ENCODE measurements around the gene CNTRL.
A peak's percentile ranks its signal among the peaks of the same experiment; 100 is the strongest.

CNTRL gene

GRCh38 chr9:121206516-121207370, 132.0 kb downstream of the CNTRL start:
- no peak for DNase-seq

DNA sequence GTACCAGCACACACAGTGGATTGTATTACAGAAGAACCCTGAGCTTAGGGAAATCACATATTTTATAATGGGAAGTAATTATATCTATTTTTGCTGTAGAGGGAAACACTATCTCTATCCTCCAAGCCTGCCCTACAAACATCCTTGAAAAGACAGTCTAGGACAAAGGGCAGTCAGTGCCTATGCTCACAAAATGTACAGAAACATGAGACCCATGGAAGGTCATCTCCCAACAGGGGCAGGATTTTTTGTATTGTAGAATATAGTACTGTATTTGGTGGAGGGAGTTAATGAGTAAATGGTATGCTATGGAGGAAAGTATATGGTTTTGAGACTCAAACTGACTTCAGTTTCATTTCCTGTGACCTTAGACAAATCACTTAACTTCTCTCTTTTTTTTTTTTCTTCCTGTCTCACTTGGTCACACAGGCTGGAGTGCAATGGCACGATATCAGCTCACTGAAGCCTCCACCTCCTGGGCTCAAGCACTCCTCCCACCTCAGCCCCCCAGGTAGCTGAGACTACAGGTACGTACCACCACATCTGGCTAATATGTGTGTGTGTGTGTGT, 132.7 kb downstream of the CNTRL start:
- no peak for DNase-seq

- DNase-seq, result no peak
Measured at GRCh38 chr9:121210536-121210935, 135.8 kb downstream of the CNTRL start.

DNA sequence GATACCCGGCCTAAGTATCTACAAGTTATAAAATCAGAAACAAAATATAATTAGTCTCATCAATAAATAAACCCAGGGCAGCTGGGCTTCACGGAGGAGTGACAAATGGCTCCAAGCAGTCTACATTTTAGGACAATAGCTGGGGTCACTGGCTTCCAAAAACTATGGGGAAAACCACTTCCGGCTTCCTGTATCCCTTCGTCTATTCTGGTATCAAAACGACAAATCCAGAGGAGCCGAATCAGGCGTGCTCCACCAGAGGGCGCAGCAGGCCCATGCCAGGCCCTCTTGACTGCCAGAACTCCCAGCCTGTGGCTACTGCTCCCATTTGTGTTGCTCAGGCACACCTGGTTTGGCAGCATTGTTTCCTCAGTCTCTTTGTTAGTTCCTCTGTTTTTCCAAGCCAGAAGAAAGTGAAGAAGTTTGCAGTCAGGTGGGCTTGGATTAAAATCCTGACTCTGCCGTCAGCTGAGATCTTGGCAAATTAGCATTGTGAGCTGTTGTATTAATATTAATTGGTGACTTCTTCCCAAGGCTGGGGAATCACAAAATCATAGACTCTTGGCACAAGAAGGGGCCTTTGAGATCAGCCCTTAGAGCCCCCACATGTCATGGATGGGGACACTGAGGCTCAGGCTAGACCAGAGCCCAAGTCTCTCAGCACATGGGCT, 138.5 kb downstream of the CNTRL start:
- DNase-seq, result peak; percentile 59

GRCh38 chr9:121214005-121214404, 139.2 kb downstream of the CNTRL start:
- DNase-seq, result no peak

DNA sequence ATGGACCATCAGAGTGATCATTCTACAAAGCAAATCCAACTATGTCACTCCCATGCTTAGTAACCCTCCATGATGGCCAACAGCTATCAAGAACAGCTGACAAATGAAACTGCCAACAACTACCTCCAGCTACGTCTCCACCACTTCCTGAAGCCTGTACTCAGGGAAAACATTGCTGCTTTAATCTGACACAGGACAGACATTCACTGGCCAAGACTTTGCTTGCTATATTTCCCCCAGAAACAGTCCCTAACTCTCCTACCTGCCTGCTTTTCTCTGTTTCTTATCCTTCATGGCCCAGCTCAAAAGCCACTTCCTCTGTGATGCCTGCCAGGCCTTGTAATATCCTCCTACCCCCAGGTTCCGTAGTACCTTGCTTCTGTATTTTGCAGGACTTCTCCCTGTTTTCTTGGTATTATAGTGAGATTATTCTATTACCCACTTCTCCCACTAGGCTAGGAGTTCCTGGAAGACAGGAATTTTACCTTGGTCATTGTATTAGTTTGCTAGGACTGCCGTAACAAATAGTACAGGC, 141.6 kb downstream of the CNTRL start:
- no peak for DNase-seq

- no peak for DNase-seq
Measured at GRCh38 chr9:121217609-121218292, 143.0 kb downstream of the CNTRL start.

DNA sequence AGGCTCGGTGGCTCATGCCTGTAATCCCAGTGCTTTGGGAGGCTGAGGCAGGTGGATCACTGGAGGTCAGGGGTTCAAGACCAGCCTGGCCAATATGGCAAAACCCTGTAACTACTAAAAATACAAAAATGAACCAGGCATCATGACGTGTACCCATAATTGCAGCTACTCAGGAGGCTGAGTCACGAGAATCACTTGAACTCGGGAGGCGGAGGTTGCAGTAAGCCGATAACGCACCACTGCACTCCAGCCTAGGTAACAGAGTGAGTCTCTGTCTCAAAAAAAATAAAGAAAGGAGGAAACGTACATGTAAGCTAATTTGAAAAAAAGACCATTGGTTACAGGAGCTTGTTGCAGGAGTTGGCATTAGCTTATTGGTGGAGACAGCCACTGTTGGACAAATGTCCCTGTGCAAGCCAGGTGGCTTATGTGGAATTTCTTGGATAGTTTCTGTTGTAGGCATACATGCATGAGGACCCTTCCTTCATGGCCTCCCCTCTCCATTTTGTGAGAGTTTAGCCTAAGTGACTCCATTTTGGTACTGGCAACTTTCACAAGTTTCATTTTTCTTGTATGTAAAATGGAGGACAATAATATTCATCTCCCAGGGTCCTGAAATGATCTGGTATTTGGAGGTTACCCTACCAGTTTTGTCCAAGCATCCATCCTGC, 143.7 kb downstream of the CNTRL start:
- no peak for DNase-seq

DNA sequence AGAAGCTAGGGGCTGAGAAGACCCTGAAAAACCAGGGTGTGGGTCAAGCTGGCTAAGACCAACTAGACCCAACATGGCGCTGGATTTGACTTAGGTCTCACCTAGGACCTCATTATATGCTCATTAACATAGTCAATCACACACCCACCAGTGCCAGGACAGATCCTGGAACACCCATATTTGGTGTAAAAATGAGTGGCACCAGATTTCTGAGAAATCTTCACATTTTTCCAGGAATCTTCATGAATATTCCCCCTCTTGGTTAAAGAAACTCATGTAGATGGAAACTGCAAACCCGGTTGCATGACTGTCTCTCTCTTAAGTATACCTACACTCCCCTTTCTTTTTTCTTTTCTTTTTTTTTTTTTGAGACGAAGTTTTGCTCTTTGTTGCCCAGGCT, 144.8 kb downstream of the CNTRL start:
- DNase-seq, result no peak

DNA sequence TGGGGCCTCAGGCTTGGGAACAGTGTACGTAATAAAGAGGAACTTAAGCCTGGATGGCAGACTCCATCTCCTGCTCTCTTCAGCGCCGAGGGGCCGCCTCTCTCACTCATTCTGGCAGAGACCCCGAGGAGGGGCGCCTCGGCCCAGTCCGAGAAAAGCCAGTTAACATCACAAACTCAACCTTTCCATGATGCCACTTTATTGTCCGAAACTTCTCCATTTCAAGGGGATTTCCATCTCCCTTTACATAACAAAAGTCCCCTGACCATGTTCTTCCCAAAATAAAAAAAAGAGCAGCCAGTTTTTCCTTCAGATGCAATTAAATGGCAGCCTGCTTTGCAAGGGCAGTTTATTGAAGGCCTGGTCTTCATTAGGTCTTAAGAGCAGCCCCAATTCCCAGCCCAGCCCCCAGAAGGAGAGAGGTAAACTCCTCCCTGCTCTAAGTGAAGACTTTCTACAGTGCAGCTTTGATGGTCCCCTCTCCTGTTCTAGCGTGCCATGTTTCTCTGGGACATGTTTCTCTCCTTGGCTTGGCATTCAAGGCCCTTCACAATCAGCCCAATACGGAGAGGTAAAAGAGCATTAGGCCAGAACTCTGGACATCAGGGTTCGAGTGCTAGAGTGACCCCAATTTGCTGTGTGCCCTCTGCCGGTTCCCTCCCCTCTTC, 146.4 kb downstream of the CNTRL start:
- DNase-seq, result no peak

DNA sequence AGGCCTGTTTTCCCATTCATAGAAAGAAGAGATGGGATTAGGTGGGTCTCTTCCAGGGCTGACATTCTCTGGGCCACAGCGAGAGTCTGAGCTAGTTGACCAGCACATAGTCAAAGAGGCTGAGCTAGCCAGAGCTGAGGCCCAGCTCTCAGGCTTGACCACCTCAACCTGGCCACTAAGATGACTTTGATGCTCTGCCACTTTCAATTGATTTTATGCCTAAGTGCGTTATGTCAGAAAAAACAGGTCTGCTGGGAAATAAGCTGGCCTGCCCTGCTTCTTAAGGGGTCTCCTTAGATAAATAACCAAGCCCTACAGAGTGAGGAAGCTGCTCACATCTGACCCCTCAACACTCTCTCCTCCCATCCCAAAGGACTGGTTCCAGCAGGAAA, 146.9 kb downstream of the CNTRL start:
- DNase-seq, result no peak

DNA sequence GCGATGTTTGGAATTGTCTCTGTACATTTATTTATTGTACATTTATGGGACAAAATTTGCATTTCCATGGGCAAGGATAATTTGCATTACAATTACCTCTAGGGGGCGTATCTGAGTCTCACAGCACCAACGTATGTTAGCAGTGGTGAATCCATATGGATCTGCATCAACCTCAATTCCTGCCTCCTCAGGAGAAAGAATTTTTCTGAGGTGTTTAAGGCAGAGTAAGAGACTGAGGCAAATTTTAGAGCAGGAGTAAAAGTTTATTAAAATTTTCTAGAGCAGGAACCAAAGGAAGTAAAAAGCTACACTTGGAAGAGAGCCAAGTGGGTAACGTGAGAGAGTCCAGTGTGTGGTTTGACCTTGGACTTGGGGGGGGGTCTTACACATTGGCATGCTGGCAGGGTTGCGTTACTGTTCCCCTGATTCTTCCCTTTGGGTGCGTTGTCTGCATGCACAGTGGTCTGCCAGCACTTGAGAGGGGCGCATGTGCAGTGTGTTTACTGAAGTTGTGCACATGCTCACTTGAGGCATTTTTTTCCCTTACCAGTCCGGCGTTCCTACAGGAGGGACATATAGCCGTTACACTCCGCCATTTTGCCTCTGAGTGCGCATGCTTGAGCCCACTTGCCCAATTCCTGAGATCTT, 147.9 kb downstream of the CNTRL start:
- peak; percentile 11 for DNase-seq

DNA sequence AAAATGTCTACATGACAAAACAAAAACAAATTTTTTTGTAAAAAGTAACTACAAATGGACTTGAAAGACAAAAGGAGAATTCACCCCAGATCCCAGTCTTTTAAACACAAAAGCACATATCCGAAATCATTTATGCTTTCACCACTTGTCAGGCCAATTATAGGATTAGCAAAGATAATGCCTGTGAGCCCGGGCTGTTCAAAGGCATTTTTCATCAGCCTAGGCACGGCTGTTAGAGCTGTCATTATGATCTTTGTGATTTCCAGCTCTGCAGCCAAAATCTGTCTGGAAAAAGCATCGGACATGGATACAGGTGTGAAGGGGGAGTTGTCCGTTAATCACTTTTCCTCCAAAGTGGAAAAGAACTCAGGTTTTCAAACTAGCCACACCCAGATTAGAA, 150.5 kb downstream of the CNTRL start:
- DNase-seq, result no peak

- no peak for DNase-seq
Measured at GRCh38 chr9:121226175-121226574, 151.4 kb downstream of the CNTRL start.

Measured in NCI-H2171 (cell line).